ENCODE measurements around the gene LBX2.
A peak's percentile ranks its signal among the peaks of the same experiment; 100 is the strongest.
"Not testable (repeated sequence)": the region's sequence is repeated elsewhere in the genome, so short reads cannot be mapped to it uniquely, and the experiment has no call there.

LBX2 gene

GRCh38 chr2:74503506-74504475 lies 4.4 kb upstream of the LBX2 start:
- no peak for DNase-seq

GRCh38 chr2:74502720-74503505 lies 3.5 kb upstream of the LBX2 start:
- no peak for DNase-seq

GRCh38 chr2:74502147-74502719 lies 2.8 kb upstream of the LBX2 start:
- no peak for DNase-seq

- no peak for DNase-seq
Measured at GRCh38 chr2:74501335-74502071, 2.1 kb upstream of the LBX2 start.

GRCh38 chr2:74500578-74500946 lies 1.2 kb upstream of the LBX2 start:
- DNase-seq = no peak

- no peak for DNase-seq
Measured at GRCh38 chr2:74499940-74500577, 656 bp upstream of the LBX2 start.

- no peak for DNase-seq
Measured at GRCh38 chr2:74498500-74499266, 720 bp downstream of the LBX2 start.

GRCh38 chr2:74497777-74498499 lies 1.5 kb downstream of the LBX2 start:
- no peak for DNase-seq

- DNase-seq = no peak
Measured at GRCh38 chr2:74496997-74497776, 2.2 kb downstream of the LBX2 start.

- no peak for DNase-seq
Measured at GRCh38 chr2:74495440-74495839, 4.0 kb downstream of the LBX2 start.

GRCh38 chr2:74493546-74493945 lies 5.9 kb downstream of the LBX2 start:
- no peak for DNase-seq

GRCh38 chr2:74491648-74492544 lies 7.5 kb downstream of the LBX2 start:
- no peak for DNase-seq

- DNase-seq = no peak
Measured at GRCh38 chr2:74489906-74490305, 9.5 kb downstream of the LBX2 start.

- DNase-seq = no peak
Measured at GRCh38 chr2:74488643-74489481, 10.5 kb downstream of the LBX2 start.

- no peak for DNase-seq
Measured at GRCh38 chr2:74486141-74486540, 13.3 kb downstream of the LBX2 start.

- not testable (repeated sequence) for DNase-seq
Measured at GRCh38 chr2:74483675-74484164, 15.7 kb downstream of the LBX2 start.

GRCh38 chr2:74482801-74483674 lies 16.4 kb downstream of the LBX2 start, which contains the start of the genes CCDC142 and TTC31:
Gene CCDC142, minus strand, starts transcription at chr2:74482998. Its CDS starts 161 bp downstream, at chr2:74482837.
Gene TTC31, plus strand, starts transcription at chr2:74483081. Its CDS starts 15 bp downstream, at chr2:74483096.
- DNase-seq = peak; percentile 56
